ENCODE data around the gene SLC25A24.
A peak's percentile ranks its signal among the peaks of the same experiment; 100 is the strongest.
"Not testable (repeated sequence)": the region's sequence is repeated elsewhere in the genome, so short reads cannot be mapped to it uniquely, and the experiment has no call there.

Gene SLC25A24

GRCh38 chr1:108199781-108200686 is at the start of gene SLC25A24:
Gene SLC25A24 (minus strand): TSS chr1:108200343. CDS start chr1:108200138, 205 bp downstream.
- DNase-seq (ENCODE audit: low spot score), result peak; percentile 76

- DNase-seq (ENCODE audit: low spot score), result not testable (repeated sequence)
Observed at GRCh38 chr1:108243976-108244375, 43.8 kb upstream of the SLC25A24 start, which contains the start of gene NBPF4. Gene NBPF4 (minus strand): TSS chr1:108244076. CDS start chr1:108243761, 315 bp downstream.

- DNase-seq (ENCODE audit: low spot score), result not testable (repeated sequence)
Observed at GRCh38 chr1:108239426-108239825, 39.3 kb upstream of the SLC25A24 start.

GRCh38 chr1:108235308-108235707 is 35.2 kb upstream of the SLC25A24 start:
- DNase-seq (ENCODE audit: low spot score), result not testable (repeated sequence)

- not testable (repeated sequence) for DNase-seq (ENCODE audit: low spot score)
Observed at GRCh38 chr1:108232183-108232582, 32.0 kb upstream of the SLC25A24 start.

- not testable (repeated sequence) for DNase-seq (ENCODE audit: low spot score)
Observed at GRCh38 chr1:108229976-108230375, 29.8 kb upstream of the SLC25A24 start.

DNA sequence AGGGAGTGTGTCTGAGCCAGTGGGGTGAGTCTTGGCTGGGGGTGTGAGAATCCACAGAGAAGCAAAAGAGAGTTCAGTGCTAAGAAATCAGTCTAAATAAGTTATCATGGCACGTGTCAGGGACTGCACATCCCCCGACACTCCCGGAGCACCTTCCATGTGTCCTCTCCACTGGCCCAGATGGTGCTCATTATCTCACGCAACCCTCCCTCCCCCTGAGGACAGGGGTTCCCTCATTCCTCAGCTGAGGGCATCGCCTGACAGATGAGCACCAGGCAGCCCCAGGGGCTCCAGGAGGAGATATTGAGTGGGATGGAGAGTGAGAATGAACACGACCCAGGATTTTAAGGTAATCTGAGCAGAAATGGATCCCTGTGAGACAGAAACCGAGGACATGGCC is 27.6 kb upstream of the SLC25A24 start:
- DNase-seq (ENCODE audit: low spot score), result not testable (repeated sequence)

- DNase-seq (ENCODE audit: low spot score), result not testable (repeated sequence)
Observed at GRCh38 chr1:108226855-108227254, 26.7 kb upstream of the SLC25A24 start.

DNA sequence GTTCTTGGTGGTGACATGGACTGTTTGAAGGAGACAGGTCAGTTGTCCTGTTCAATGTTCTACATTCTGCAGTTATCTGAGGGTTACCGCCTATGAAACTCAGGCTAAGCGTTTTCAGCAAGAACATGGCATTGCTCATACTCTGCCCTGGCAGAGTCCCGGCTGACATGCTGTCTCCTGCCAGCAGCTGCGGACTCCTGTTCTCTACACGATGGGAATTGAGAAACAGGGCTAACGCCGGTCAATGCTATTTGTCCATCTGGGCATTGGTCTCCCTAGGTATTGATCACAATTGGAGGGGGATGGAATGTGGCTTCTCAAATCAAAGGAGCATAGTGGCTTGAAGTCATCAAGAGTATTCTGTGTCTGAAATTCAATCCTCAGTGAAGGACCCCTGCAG is 23.1 kb upstream of the SLC25A24 start:
- not testable (repeated sequence) for DNase-seq (ENCODE audit: low spot score)

GRCh38 chr1:108217515-108218174 is 17.5 kb upstream of the SLC25A24 start:
- not testable (repeated sequence) for DNase-seq (ENCODE audit: low spot score)

- DNase-seq (ENCODE audit: low spot score), result not testable (repeated sequence)
Observed at GRCh38 chr1:108217007-108217406, 16.9 kb upstream of the SLC25A24 start.

DNA sequence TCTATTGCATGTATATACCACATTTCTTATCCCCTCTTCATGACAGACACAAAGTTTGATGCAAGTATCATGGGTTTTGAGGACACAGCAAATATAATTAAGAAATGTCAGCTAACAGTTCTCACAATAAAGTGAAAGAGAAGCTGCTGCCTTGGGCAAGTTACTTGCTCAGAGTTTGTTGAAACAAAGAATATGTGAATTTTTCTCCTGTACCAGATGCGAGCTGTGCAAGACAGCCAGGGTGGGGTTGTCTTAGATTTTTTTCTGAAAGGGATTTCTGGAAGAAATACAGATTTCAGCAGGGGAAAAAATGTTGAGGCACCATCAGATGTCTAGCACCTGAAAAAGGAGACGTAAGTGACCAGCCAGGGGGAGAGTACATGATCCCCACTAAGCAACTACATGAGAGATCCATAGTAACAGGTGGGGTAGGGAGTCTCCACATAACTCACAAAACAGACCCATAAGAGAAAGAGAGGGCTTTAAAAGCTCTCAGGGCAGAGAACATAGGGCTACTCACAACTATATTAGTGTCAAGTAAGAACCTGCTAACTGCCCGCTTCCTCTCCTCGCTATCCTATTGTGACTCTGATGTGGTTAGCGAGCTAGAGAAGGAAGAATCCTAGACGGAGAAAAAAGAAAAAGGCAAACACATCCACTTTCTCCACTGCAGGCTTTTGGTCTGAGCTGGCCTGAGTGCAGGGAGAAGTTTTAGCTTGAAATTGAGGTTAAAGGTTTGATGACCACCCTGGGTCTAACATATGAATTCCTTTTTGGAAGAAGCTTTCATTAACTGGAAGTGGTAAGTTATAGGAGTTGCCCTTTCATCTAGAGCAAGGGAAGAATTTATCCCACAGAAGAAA is 16.1 kb upstream of the SLC25A24 start:
- DNase-seq (ENCODE audit: low spot score), result not testable (repeated sequence)

GRCh38 chr1:108214641-108215465 is 14.7 kb upstream of the SLC25A24 start:
- not testable (repeated sequence) for DNase-seq (ENCODE audit: low spot score)

DNA sequence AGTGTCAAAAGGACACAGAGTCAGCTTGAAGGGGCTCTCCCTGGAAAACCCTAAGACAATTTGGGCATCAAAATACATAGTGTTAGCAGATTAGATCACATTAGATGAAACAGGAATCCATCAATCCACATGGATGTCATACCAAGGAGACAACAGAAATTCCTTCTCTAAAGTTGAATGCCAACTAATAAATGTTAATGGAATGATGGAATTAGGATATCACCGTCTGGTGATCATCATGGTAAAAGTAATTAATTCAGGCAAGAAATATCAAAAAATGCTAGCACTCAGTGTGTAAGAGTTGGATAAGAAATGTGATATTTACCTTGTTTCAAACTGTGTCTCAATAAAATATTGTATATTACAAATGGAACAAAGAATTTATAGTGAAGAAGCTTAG is 10.9 kb upstream of the SLC25A24 start:
- DNase-seq (ENCODE audit: low spot score), result no peak

DNA sequence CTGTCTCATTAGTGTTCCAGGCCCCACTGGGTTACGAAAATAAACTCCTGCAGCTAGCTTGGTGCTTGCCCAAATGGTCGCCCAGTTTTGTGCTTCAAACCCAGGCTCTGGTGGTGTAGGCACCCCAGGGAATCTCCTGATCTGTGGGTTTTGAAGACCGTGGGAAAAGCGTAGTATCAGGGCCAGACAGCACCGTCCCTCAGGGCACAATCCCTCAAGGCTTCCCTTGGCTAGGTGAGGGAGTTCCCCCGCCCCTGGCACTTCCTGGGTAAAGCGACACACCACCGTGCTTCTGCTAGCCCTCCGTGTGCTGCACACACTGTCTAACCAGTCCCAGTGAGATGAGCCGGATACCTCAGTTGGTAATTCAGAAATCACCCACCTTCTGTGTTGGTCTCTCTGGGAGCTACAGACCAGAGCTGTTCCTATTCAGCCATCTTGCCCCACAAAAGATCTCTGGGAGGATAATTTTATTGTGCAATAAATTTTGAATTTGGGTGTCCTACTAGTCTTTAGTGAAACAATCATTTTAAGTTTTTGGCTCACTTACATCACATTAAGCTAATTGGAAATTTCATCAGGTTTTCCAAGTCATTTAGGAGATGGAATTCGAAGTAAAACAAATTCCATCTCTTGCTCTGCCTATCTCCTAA is 9.4 kb upstream of the SLC25A24 start:
- DNase-seq (ENCODE audit: low spot score), result no peak

DNA sequence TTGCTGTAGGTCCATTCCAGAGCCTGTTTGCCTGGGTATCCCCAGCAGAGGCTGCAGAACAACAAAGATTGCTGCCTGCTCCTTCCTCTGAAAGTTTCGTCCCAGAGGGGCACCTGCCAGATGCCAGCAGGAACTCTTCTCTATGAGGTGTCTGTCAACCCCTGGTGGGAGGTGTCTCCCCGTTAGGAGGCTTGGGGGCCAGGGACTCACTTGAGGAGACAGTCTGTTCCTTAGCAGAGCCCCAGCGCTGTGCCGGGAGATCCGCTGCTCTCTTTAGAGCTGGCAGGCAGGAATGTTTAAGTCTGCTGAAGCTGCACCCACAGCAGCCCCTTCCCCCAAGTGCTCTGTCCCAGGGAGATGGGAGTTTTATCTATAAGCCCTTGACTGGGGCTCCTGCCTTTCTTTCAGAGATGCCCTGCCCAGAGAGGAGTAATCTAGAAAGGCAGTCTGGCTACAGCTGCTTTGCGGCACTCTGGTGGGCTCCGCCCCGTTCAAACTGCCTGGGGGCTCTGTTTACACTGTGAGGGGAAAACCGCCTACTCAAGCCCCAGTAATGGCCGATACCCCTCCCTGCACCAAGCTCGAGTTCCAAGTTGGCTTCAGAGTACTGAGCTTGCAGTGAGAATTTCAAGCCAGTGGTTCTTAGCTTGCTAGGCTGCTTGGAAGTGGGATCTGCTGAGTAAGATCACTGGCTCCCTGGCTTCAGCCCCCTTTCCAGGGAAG is 8.7 kb upstream of the SLC25A24 start:
- DNase-seq (ENCODE audit: low spot score), result no peak

GRCh38 chr1:108203582-108203981 is 3.4 kb upstream of the SLC25A24 start:
- not testable (repeated sequence) for DNase-seq (ENCODE audit: low spot score)

- no peak for DNase-seq (ENCODE audit: low spot score)
Observed at GRCh38 chr1:108201687-108202086, 1.5 kb upstream of the SLC25A24 start.

DNA sequence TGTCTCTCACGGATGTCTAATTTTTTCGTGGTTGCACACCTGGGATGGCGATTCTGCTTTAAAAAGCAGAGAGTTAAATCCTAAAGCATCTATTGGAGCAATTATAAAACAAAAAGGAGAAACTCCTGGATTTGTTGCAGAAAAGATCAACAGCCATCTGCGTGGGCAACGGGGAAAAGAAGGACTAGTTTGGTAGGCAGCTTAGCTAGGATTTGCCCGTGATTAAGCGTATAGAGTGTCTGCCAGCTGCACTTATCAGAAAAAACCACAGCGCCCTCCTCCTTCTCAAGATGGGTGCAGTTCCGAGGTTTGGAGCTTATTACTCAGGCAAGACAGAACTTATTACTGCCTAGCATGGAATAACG is 526 bp upstream of the SLC25A24 start:
- peak; percentile 64 for DNase-seq (ENCODE audit: low spot score)

- DNase-seq (ENCODE audit: low spot score), result no peak
Observed at GRCh38 chr1:108199201-108199691, 897 bp downstream of the SLC25A24 start.

Data from CD4-positive, alpha-beta T cell treated with Interleukin-15 for 4 hours (primary cell).